Pancreas (tissue), 10 donors: ENCODE data around the gene TXNDC11. TPM values are rescaled to one million over a fixed set of nuclear protein-coding genes. Genes with fewer than 3 reads are reported as not detected.

Source experiments
- ATAC-seq, 4 donors: fragments of 200-7000 bp; cut with Tn5 transposase; one replicate each; pipeline versions ENCODE4 v1.8.0 to v1.9.1; 2020; ENCODE audit warnings: mild to moderate bottlenecking in 4 of 4, moderate library complexity in 4 of 4
- DNase-seq, 6 donors: peaks; one replicate each; pipeline ENCODE4 v3.0.0-alpha.2; 2020
- FAIRE-seq: peaks from 2 replicates; lab custom pipeline; 2012; peaks lifted over from hg19 to GRCh38; lab: Jason Lieb, UNC
- H3K27ac ChIP-seq, 4 donors: fragments of 200-600 bp; sonication (generic); 1 replicate in 3 of 4; 2 replicates in 1 of 4; pipeline versions ENCODE4 v1.5.0 to v1.8.0; 2020
- H3K27me3 ChIP-seq, 4 donors: fragments of 200-600 bp; one replicate each; pipeline ENCODE4 v1.8.0; 2021
- H3K36me3 ChIP-seq, 3 donors: fragments of 200-600 bp; sonication (generic) in 1 of 3; one replicate each; pipeline versions ENCODE4 v1.5.0 to v1.8.0; 2020 to 2021
- H3K4me1 ChIP-seq, 3 donors: fragments of 200-600 bp; one replicate each; pipeline ENCODE4 v1.8.0; 2021
- H3K4me3 ChIP-seq, 4 donors: fragments of 200-600 bp; sonication (generic) in 2 of 4; one replicate each; pipeline versions ENCODE4 v1.5.0 to v1.8.0; 2020 to 2021
- H3K9me3 ChIP-seq, 4 donors: fragments of 200-600 bp; one replicate each; pipeline ENCODE4 v1.8.0; 2021
- WGBS, 2 donors: extraction: QIAGEN DNeasy Blood & Tissue Kit; methylation state at CpG; one replicate each; pipeline ENCODE4 v1.1.7; 2013; 5-methylcytosine and 5-hydroxymethylcytosine counted together
- intact Hi-C, 3 donors: fragments of 100-400 bp; cut with DNase I; formaldehyde crosslinking; loops; one replicate each; pipeline versions ENCODE4 v1.11.1 to v1.14.2; 2022
- polyA plus RNA-seq, 2 donors: library from polyadenylated mRNA; stranded (reverse); fragments of 200-250 nt; gene quantifications; one replicate each; pipeline ENCODE4 v1.2.3, GENCODE V29; 2013
- total RNA-seq, 6 donors: library from RNA; stranded (reverse); fragmentation: NEBNext Ultra II Directional in 4 of 6; extraction: Animal tissue kit (Norgen Biotek cat#: 25700) in 4 of 6; gene quantifications; one replicate each; pipeline versions ENCODE4 v1.2.1 to v1.2.4, GENCODE V29; 2021 to 2023
- TF ChIP-seq, protein P1 (sequence below), 4 donors: fragments of 200-600 bp; sonication (generic) in 3 of 4; IDR thresholded peaks; one replicate each; pipeline versions ENCODE4 v1.5.0 to v1.8.0; 2021; ENCODE audit warnings: antibody characterized with exemption in 4 of 4
- donor health status: healthy with polysubstance abuse.
- donor health status: DM: no; HTN: no; CAD: no; lungs with moderate emphysema.
- donor health status: DM: no; HTN: no; CAD: no.
- donor health status: control.
- donor health status: control.
- donor health status: Bipolar disorder and iron deficiency.
- donor health status: DM: yes; HTN: yes; CAD: no.
- donor health status: DM: no; HTN: no; CAD: no.
- donor health status: DM: no; HTN: no; CAD: no.
- donor health status: DM: yes; HTN: yes; CAD: no.

The TXNDC11 gene
- total and polyA plus RNA-seq, 8 donors = 28.1 to 80.8 (median 37.1) TPM

DNA sequence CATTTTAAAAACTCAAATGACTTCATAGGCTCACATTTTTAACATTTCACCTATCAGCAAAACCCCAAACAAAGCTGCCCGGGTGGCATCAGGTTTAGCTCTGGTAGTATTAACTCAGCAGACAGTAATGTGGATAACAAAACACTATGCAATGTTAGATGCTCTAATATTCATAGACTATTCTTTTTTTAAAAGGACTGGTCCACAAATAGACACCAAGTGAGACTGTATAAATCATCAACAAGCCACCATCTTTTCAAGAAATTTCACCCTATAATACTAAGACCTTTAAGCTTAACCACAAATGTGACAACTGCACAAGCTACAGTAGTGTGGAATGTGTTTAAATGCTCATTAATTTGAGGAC lies 54.2 kb downstream of the TXNDC11 start:
- TF ChIP-seq, protein P1, sequence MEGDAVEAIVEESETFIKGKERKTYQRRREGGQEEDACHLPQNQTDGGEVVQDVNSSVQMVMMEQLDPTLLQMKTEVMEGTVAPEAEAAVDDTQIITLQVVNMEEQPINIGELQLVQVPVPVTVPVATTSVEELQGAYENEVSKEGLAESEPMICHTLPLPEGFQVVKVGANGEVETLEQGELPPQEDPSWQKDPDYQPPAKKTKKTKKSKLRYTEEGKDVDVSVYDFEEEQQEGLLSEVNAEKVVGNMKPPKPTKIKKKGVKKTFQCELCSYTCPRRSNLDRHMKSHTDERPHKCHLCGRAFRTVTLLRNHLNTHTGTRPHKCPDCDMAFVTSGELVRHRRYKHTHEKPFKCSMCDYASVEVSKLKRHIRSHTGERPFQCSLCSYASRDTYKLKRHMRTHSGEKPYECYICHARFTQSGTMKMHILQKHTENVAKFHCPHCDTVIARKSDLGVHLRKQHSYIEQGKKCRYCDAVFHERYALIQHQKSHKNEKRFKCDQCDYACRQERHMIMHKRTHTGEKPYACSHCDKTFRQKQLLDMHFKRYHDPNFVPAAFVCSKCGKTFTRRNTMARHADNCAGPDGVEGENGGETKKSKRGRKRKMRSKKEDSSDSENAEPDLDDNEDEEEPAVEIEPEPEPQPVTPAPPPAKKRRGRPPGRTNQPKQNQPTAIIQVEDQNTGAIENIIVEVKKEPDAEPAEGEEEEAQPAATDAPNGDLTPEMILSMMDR (IDR thresholded peaks at IDR 0.05) = no peak
- Histone ChIP-seq H3K4me3 (no peak overlapping the region), H3K27me3 (no peaks in the 10 kb centered on the region), H3K27ac (no peak overlapping the region), H3K9me3 (no peaks in the 10 kb centered on the region), H3K4me1 (peaks cover 8 to 21% (median 13%) of the 10 kb centered on the region in 3 donors), H3K36me3 (peaks cover 12 to 60% (median 26%) of the 10 kb centered on the region in 3 donors)
- WGBS, 2 donors = 39 to 59% methylated on average over 1 of the region's 1 CpG
- intact Hi-C loops = no loop called here
- FAIRE-seq (no peak), ATAC-seq (no peak), DNase-seq (no peak)

- peaks cover 12 to 65% (median 26%) of the 10 kb centered on the region in 3 donors for H3K36me3 ChIP-seq
- TF ChIP-seq, protein P1 (IDR thresholded peaks at IDR 0.05) = no peak
- ATAC-seq = no peak
These were observed 54.8 kb downstream of the TXNDC11 start for GRCh38 chr16:11687601-11688519.

GRCh38 chr16:11686713-11687380 lies 55.8 kb downstream of the TXNDC11 start:
- ATAC-seq = no peak
- Histone ChIP-seq H3K4me1 (peaks cover 8 to 28% (median 13%) of the 10 kb centered on the region in 3 donors), H3K9me3 (no peaks in the 10 kb centered on the region), H3K27ac (no peak overlapping the region), H3K4me3 (no peak overlapping the region), H3K27me3 (no peaks in the 10 kb centered on the region), H3K36me3 (peaks cover 12 to 71% (median 26%) of the 10 kb centered on the region in 3 donors)
- DNase-seq = no peak
- TF ChIP-seq, protein P1 (IDR thresholded peaks at IDR 0.05) = no peak
- no peak for FAIRE-seq
- intact Hi-C loops = no loop called here
- 67 to 80% methylated on average over 6 of the region's 6 CpGs for WGBS, 2 donors

More at GRCh38 chr16:11687601-11688519, 54.8 kb downstream of the TXNDC11 start:
- FAIRE-seq (no peak), DNase-seq (no peak)
- 88 to 90% methylated on average over 13 of the region's 13 CpGs for WGBS, 2 donors
- H3K4me1 ChIP-seq = peaks cover 8 to 21% (median 13%) of the 10 kb centered on the region in 3 donors
- no peak overlapping the region for H3K4me3 ChIP-seq
- no peaks in the 10 kb centered on the region for H3K9me3 ChIP-seq
- H3K27ac ChIP-seq = no peak overlapping the region
- intact Hi-C loops = no loop called here
- no peaks in the 10 kb centered on the region for H3K27me3 ChIP-seq

GRCh38 chr16:11685844-11686618 lies 56.6 kb downstream of the TXNDC11 start:
- intact Hi-C loops = no loop called here
- Histone ChIP-seq H3K27ac (no peak overlapping the region), H3K36me3 (peaks cover 9 to 63% (median 27%) of the 10 kb centered on the region in 3 donors), H3K4me1 (peaks cover 8 to 33% (median 13%) of the 10 kb centered on the region in 3 donors), H3K9me3 (no peaks in the 10 kb centered on the region), H3K27me3 (no peaks in the 10 kb centered on the region), H3K4me3 (no peak overlapping the region)
- TF ChIP-seq, protein P1 (IDR thresholded peaks at IDR 0.05) = no peak
- WGBS, 2 donors = 84 to 90% methylated on average over 9 of the region's 9 CpGs
- DNase-seq (no peak), ATAC-seq (no peak), FAIRE-seq (no peak)
